Stimulated activated CD8-positive, alpha-beta memory T cell treated with anti-CD3 and anti-CD28 coated beads, Interleukin-4, amount 100 ng/mL, for 4 hours (primary cell): ENCODE results near the gene CNTN4.

ENCODE experiments used
- DNase-seq, 2 donors: peaks; one replicate each; pipeline ENCODE4 v3.0.0-alpha.2; 2020; ENCODE audit warnings: low read depth in 2 of 2, low spot score in 1 of 2

The CNTN4 gene

GRCh38 chr3:2261747-2262146, 163.1 kb downstream of the CNTN4 start:
- DNase-seq = no peak

DNA sequence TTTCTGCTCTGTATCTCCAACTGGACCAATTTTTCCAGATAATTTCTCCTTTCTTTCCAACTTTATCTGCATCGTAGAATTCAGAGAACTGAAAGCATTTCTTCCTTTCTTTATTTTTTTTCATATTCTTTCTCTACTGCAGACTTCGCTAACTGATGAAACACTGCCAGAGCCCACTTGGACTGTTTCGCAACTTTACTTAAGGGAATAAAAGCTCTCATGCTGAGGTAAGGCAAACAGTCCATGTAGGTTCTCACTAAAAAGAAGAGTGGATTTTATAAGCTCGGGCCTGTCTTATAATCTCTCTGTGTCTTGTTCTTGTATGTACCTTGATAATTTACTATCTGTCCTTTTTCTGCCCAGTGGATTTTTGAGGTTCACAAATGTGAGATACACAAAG, 163.5 kb downstream of the CNTN4 start:
- DNase-seq = no peak

DNA sequence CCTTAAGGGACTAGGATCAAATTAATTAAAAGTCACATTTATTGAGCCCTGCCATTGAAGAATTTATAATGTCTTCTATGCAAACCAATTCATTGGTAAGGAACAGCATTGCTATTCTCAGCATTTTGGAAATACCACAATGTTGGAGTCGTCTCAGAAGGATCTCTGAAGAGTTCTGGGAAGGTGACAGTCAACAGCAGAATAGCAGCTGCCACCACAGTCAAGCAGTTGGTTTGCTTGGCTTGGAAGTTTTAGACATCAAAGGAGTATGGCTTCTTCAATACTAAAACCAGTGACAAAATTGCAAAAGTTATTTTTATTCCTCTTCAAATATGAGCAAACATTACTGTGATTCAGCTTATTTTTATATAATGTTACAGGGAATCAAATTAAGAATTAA, 167.9 kb downstream of the CNTN4 start:
- no peak for DNase-seq

DNA sequence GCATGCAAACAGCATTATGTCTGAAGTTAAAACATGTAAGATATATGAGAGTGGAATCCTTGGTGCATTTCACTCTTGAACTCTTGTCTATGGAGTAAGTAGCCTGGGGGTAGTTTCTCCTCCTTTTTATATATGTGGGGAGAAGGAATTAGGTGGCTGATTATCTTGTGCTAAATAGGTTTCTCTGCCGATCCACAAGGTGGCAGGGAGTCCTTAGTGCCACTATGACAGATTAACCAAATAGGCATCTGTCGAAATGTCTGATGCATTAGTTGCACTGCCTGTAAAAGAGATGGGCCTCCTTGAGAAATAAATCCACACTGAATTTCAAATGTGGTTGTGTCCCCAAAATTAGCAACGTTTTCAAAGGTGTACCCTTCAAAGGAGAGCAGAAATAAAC, 170.1 kb downstream of the CNTN4 start:
- no peak for DNase-seq

DNA sequence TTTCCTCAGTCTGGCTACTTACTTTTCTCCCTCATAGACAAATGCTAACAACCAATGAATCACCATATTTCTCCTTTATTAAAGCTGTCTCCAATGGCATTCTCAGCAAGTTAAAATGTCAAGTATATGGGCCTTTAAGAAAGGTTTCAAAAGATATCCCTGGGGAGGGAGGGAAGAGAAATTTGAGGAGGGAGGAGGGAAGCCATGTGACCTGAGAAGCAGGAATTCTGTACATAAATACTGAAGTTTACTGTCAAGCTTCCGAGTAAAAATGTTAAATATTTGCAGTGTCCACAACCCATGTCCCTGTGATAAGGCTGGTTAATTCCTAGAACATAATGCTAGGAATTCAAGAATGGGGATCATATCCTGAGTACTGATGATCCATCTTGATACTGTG, 175.9 kb downstream of the CNTN4 start:
- DNase-seq = no peak

GRCh38 chr3:2283818-2284217, 185.2 kb downstream of the CNTN4 start:
- no peak for DNase-seq

DNA sequence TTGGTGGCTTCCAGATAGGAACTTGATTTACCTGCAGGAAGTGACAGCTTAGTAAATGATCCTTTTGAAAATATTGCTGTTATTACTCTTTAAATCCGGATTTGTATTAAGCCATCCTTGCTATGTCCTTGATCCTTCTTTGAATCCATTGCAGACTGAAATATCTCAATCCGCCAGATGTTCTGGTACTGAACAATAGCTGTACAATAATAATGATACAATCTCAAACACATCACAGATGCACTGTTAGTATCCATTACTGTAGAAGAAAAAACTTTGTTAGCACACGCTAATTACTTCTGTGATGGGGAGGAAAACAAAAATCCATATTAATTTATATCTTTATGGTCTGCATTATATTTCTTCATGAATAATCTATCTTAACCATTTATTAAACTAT, 202.3 kb downstream of the CNTN4 start:
- no peak for DNase-seq

GRCh38 chr3:2301361-2301760, 202.7 kb downstream of the CNTN4 start:
- DNase-seq = no peak

- DNase-seq = no peak
These were observed 204.9 kb downstream of the CNTN4 start for GRCh38 chr3:2303566-2303965.

- no peak for DNase-seq
These were observed 212.4 kb downstream of the CNTN4 start for GRCh38 chr3:2311022-2311421.

GRCh38 chr3:2317521-2317920, 218.9 kb downstream of the CNTN4 start:
- no peak for DNase-seq

DNA sequence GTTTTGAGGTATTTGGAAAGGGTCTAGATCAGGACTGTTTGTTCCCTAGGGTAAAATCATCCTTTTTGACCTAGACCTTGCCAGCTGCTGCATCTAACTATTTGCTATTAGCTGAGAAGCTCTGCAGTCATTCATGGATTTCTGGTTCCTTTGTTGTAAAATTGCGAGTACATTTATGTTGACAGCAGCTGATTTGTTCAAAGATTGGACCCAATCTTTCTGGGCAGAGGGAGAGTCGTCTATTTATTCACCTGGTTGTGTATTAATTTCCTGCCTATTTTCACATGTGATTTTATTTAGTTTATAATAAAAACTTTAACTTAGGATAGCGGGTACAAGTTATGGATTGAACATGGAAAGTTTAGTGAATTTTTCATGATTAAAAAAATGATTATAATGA, 236.3 kb downstream of the CNTN4 start:
- DNase-seq = no peak

DNA sequence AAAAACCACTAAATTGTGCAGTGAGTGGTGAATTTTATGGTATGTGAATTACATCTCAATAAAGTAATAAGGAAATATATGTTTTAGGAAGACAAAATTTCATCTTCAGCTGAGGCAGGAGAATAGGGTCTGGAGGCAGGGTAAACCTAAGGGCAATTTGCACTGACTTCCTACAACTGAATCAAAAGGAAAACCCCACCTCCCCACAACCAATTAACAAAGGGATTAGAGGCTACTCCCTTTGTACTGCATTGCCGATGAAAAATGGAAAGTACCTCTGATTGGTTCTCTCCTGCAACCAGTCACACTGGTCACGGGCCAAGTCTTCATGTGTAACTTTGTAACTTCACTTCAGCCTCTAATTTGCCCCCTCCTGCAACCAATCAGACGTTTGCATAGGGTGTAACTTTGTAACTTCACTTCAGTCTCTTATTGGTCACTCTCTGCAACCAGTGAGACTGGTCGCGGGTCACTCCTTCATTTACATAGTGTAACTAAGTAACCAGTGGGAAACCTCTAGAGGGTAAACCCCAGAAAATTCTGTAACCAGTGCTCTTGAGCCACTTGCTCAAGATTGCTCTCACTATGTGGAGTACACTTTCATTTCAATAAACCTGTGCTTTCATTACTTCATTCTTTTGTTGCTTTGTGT, 244.5 kb downstream of the CNTN4 start:
- no peak for DNase-seq

DNA sequence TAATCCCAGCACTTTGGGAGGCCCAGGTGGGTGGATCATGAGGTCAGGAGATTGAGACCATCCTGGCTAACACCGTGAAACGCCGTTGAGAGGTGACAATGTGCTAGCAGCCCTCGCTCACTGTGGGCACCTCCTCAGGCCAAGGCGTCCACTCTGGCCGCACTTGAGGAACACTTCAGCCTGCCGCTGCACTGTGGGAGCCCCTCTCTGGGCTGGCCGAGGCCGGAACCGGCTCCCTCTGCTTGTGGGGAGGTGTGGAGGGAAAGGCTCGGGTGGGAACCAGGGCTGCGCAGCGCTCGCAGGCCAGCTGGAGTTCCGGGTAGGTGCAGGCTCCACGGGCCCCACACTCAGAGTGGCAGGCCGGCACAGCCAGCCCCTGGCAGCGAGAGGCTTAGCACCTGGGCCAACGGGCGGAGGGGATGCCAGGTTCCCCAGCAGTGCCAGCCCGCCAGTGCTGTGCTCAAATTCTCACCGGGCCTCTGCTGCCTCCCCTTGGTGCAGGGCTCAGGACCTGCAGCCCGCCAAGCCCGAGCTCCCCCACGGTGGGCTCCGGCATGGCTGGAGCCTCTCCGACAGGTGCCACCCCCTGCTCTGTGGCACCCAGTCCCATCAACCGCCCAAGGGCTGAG, 253.6 kb downstream of the CNTN4 start:
- no peak for DNase-seq

- no peak for DNase-seq
These were observed 256.0 kb downstream of the CNTN4 start for GRCh38 chr3:2354702-2355101.

- no peak for DNase-seq
These were observed 257.8 kb downstream of the CNTN4 start for GRCh38 chr3:2356298-2356950.

GRCh38 chr3:2360815-2361214, 262.1 kb downstream of the CNTN4 start:
- no peak for DNase-seq

- no peak for DNase-seq
These were observed 263.5 kb downstream of the CNTN4 start for GRCh38 chr3:2362122-2362521.

- no peak for DNase-seq
These were observed 265.2 kb downstream of the CNTN4 start for GRCh38 chr3:2363854-2364253.

DNA sequence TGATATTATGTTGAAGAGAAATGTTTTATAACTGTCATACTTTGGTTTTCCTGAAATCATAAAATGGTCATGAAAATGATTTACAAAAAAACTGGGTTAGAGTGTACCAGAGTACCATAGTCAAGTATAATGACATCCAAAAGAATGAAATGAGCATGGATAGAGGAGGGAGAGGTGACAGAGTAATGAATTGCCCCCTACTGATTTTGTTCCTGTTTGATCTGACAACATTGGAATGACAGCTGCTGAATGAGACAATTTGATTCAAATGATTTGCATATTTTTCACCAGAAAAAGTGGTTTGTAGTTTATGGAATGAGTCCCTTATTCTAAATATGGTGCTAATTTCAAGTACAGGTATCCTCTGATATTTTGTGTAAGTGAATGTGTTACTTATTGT, 271.7 kb downstream of the CNTN4 start:
- DNase-seq = no peak

GRCh38 chr3:2372306-2372705, 273.6 kb downstream of the CNTN4 start:
- no peak for DNase-seq

GRCh38 chr3:2375376-2375775, 276.7 kb downstream of the CNTN4 start:
- DNase-seq = no peak

- no peak for DNase-seq
These were observed 278.6 kb downstream of the CNTN4 start for GRCh38 chr3:2377281-2377680.
